Ovary (tissue), 9 donors: ENCODE measurements around the gene CHN1. TPM values are rescaled to one million over a fixed set of nuclear protein-coding genes. Genes with fewer than 3 reads are reported as not detected.
A peak's percentile ranks its signal among the peaks of the same experiment; 100 is the strongest.

Experiments
- DNase-seq, 5 donors: peaks; one replicate each; pipeline ENCODE4 v3.0.0-alpha.2; 2019 to 2020
- H3K27ac ChIP-seq, 2 donors: fragments of 200-600 bp; one replicate each; pipeline versions ENCODE4 v1.5.1 to v1.8.0; 2019 to 2022
- H3K27me3 ChIP-seq: fragments of 200-600 bp; one replicate; pipeline ENCODE4 v1.8.0; 2022
- H3K36me3 ChIP-seq: fragments of 200-600 bp; sonication (generic); one replicate; pipeline ENCODE4 v1.5.1; 2019
- H3K4me1 ChIP-seq: one replicate; pipeline ENCODE4 v1.8.1; 2013; ENCODE audit warnings: mild to moderate bottlenecking, moderate library complexity; ENCODE audit not compliant: insufficient read depth
- H3K4me3 ChIP-seq: fragments of 200-600 bp; sonication (generic); one replicate; pipeline ENCODE4 v1.5.1; 2017
- H3K9me3 ChIP-seq, 2 donors: fragments of 200-600 bp in 1 of 2; sonication (generic) in 1 of 2; one replicate each; pipeline versions ENCODE4 v1.5.1 to v1.8.1; 2013 to 2019; ENCODE audit warnings: mild to moderate bottlenecking in 1 of 2, moderate library complexity in 1 of 2
- CTCF ChIP-seq, 3 donors: fragments of 450-650 bp in 2 of 3; fragments of 200-600 bp in 1 of 3; IDR thresholded peaks; one replicate each; pipeline versions ENCODE4 v1.5.1 to v1.8.0; 2016 to 2022; ENCODE audit warnings: antibody characterized with exemption in 3 of 3, mild to moderate bottlenecking in 1 of 3
- EP300 ChIP-seq: sonication (generic); formaldehyde crosslinking; IDR thresholded peaks from one replicate; pipeline ENCODE4 v1.6.1; 2017; ENCODE audit warnings: antibody characterized with exemption
- POLR2A ChIP-seq: fragments of 450-650 bp; IDR thresholded peaks from one replicate; pipeline ENCODE4 v1.6.1; 2017; ENCODE audit warnings: antibody characterized with exemption, mild to moderate bottlenecking, moderate library complexity
- WGBS, 3 donors: extraction: QIAGEN DNeasy Blood & Tissue Kit in 1 of 3; methylation state at CpG; one replicate each; pipeline versions ENCODE4 v1.1.5 to v1.1.7; 2013 to 2017; 5-methylcytosine and 5-hydroxymethylcytosine counted together
- intact Hi-C, 4 donors: fragments of 100-400 bp; cut with DNase I; formaldehyde crosslinking; loops; one replicate each; pipeline versions ENCODE4 v1.11.0 to v1.15.1; 2022 to 2023
- polyA plus RNA-seq, 2 donors: library from polyadenylated mRNA; stranded (reverse); fragments of 200-250 nt in 1 of 2; fragments of 350-450 nt in 1 of 2; fragmentation: Illumina TruSeq in 1 of 2; extraction: RNeasy Lipid Tissue Mini Kit (QIAGEN cat#74804) in 1 of 2; gene quantifications; one replicate each; pipeline ENCODE4 v1.2.3, GENCODE V29; 2013 to 2014
- total RNA-seq, 7 donors: library from RNA; depleted of rRNA in 2 of 7; stranded (reverse); fragments of >200 nt in 2 of 7; fragmentation: NEBNext Ultra II Directional in 3 of 7; extraction: Animal tissue kit (Norgen Biotek cat#: 25700) in 3 of 7; gene quantifications; one replicate each; pipeline versions ENCODE4 v1.1.0 to v1.2.4, GENCODE V29; 2016 to 2023
- donor health status: DM: no; HTN: no; CAD: no; lungs with moderate emphysema.
- donor health status: DM: no; HTN: no; CAD: no.
- donor health status: Bipolar disorder and iron deficiency.
- donor health status: DM: yes; HTN: yes; CAD: no.
- donor health status: DM: no; HTN: no; CAD: no.
- donor health status: DM: yes; HTN: yes; CAD: no.

Gene CHN1
- total and polyA plus RNA-seq, 9 donors, result 6.5 to 18.0 (median 9.4) TPM

- Histone ChIP-seq H3K27me3 (no peaks in the 10 kb centered on the region), H3K4me1 (peaks cover 3% of the 10 kb centered on the region), H3K4me3 (no peak overlapping the region), H3K9me3 (no peaks in the 10 kb centered on the region), H3K27ac (no peak overlapping the region), H3K36me3 (no peaks in the 10 kb centered on the region)
- intact Hi-C loops, result loop anchor here (5.0 to 10.0 kb wide), 2 partner anchors 215 to 223 kb away; no protein-coding TSS in a partner anchor
- 47 to 49% (median 47%) methylated on average over 14 of the region's 14 CpGs for WGBS, 3 donors
- DNase-seq, result peak; percentile 71 to 85 (median 73)
- TF ChIP-seq CTCF (IDR thresholded peaks at IDR 0.05) (peak; percentile 27 to 79 (median 62)), POLR2A (no peak)
Observed at GRCh38 chr2:174771631-174772471, 233.3 kb downstream of the CHN1 start.

- DNase-seq, result no peak
- H3K27me3 ChIP-seq, result no peaks in the 10 kb centered on the region
- intact Hi-C loops, result loop anchor here (5.0 to 10.0 kb wide), 2 partner anchors 216 to 224 kb away; no protein-coding TSS in a partner anchor
- no peak overlapping the region for H3K27ac ChIP-seq
- 72 to 80% (median 72%) methylated on average over 3 of the region's 3 CpGs for WGBS, 3 donors
- no peaks in the 10 kb centered on the region for H3K9me3 ChIP-seq
- H3K4me3 ChIP-seq, result no peak overlapping the region
- H3K4me1 ChIP-seq, result peaks cover 3% of the 10 kb centered on the region
- H3K36me3 ChIP-seq, result no peaks in the 10 kb centered on the region
- TF ChIP-seq CTCF (IDR thresholded peaks at IDR 0.05) (no peak), EP300 (no peak), POLR2A (no peak)
Observed at GRCh38 chr2:174771136-174771535, 234.0 kb downstream of the CHN1 start.

GRCh38 chr2:174768557-174768956 lies 236.6 kb downstream of the CHN1 start:
- intact Hi-C loops, result no loop called here
- Histone ChIP-seq H3K9me3 (no peaks in the 10 kb centered on the region), H3K27me3 (no peaks in the 10 kb centered on the region), H3K4me3 (no peak overlapping the region), H3K4me1 (peaks cover 3% of the 10 kb centered on the region), H3K36me3 (no peaks in the 10 kb centered on the region), H3K27ac (no peak overlapping the region)
- no peak for TF ChIP-seq EP300
- 84 to 86% (median 86%) methylated on average over 9 of the region's 9 CpGs for WGBS, 3 donors
- DNase-seq, result no peak

GRCh38 chr2:174766271-174766670 lies 238.9 kb downstream of the CHN1 start:
- no peaks in the 10 kb centered on the region for H3K36me3 ChIP-seq
- H3K4me1 ChIP-seq, result no peaks in the 10 kb centered on the region
- intact Hi-C loops, result no loop called here
- no peak for DNase-seq
- H3K4me3 ChIP-seq, result no peak overlapping the region
- WGBS, 3 donors, result 73 to 84% (median 83%) methylated on average over 1 of the region's 1 CpG
- TF ChIP-seq CTCF (IDR thresholded peaks at IDR 0.05) (no peak), EP300 (no peak), POLR2A (no peak)
- H3K9me3 ChIP-seq, result no peaks in the 10 kb centered on the region
- no peaks in the 10 kb centered on the region for H3K27me3 ChIP-seq
- no peak overlapping the region for H3K27ac ChIP-seq

GRCh38 chr2:174765576-174765975 lies 239.6 kb downstream of the CHN1 start:
- H3K27me3 ChIP-seq, result no peaks in the 10 kb centered on the region
- intact Hi-C loops, result no loop called here
- no peak overlapping the region for H3K4me3 ChIP-seq
- no peak for DNase-seq
- no peaks in the 10 kb centered on the region for H3K36me3 ChIP-seq
- no peak for TF ChIP-seq EP300
- no peaks in the 10 kb centered on the region for H3K9me3 ChIP-seq
- H3K27ac ChIP-seq, result no peak overlapping the region
- 72 to 73% (median 73%) methylated on average over 4 of the region's 4 CpGs for WGBS, 3 donors
- no peaks in the 10 kb centered on the region for H3K4me1 ChIP-seq
